NCI-H345 treated with DMSO at 0.1 percent for 48 hours (cell line): ENCODE results near the gene DMRTB1.

Experiments used
- DNase-seq: peaks from one replicate; lab custom pipeline; 2025; ENCODE audit not compliant: unreplicated experiment; lab: John Stamatoyannopoulos, UW

Gene DMRTB1

GRCh38 chr1:53459321-53460175, at the start of gene DMRTB1:
Gene DMRTB1, plus strand, starts transcription at chr1:53459399. Its CDS starts 55 bp downstream, at chr1:53459454.
- DNase-seq: no peak

GRCh38 chr1:53409695-53410094, 49.5 kb upstream of the DMRTB1 start:
- DNase-seq: no peak

- DNase-seq: no peak
These were observed 49.1 kb upstream of the DMRTB1 start for GRCh38 chr1:53410100-53410541.

GRCh38 chr1:53410701-53411100, 48.5 kb upstream of the DMRTB1 start:
- no peak for DNase-seq

GRCh38 chr1:53411541-53412152, 47.6 kb upstream of the DMRTB1 start:
- no peak for DNase-seq

GRCh38 chr1:53412285-53413174, 46.7 kb upstream of the DMRTB1 start:
- no peak for DNase-seq

DNA sequence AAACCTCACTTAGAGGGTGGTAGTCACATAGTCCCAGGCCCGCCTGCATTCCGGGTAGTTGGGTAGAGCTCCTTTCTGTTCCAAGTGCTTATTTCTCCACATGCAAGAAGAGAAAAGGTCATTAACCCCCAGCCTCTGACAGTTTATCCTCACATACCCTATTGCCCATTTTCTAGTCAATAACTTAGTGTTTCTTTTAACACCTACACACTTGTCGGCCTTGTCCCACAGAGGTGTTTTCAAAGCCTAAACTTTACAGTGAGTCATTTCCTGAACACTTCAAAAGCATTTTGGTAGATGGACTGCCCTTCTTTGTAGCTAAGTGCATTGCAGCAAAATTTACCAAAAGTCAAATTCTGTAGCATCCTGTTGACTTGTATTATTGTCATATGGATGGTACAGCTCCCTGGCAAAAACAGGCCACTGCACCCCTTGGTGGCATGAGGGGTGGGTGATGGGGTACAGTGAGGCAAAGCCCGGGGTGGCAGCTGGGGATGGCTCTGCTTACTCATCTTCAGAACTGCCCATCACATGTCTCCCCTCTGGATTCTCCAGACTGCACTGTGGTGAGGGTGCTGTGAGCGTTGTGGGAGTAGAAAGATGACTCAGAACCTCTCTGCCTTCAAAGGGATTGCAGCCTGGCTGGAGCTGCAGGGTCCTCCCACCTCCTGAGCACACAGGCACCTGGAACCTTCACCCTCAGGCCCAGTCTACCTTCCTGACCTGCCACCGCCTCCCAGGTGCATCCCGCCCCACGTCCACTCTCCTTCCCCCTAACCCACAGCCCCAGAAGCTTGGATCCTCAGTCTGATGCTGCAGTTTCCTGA, 45.8 kb upstream of the DMRTB1 start:
- no peak for DNase-seq

- DNase-seq: no peak
These were observed 44.6 kb upstream of the DMRTB1 start for GRCh38 chr1:53414632-53415031.

- no peak for DNase-seq
These were observed 43.8 kb upstream of the DMRTB1 start for GRCh38 chr1:53415432-53415831.

DNA sequence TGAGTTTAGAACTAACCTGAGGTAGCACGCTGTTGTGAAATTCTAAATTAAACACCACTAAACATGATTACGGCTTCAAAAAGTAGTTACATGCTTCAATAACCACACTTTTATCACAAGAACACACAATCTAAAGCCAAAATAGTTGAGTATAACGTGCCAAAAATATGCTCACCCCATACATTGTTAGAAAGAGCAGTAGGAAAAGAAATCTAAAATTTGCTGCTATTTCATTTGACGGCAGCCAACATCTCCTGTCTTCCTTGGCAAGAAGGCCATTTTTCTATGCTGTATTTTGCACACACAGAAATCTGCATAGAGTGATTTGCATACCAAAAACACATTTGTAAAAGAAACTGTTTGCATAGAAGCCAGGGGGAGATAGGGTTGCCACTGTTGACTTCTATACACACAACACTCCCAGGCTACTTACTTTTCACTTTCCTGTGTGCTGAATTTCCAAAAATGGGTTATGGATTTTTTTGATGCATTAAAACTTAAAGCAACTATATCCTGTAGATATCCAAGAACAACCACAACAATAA, 42.9 kb upstream of the DMRTB1 start:
- DNase-seq: no peak

GRCh38 chr1:53417074-53417511, 42.1 kb upstream of the DMRTB1 start:
- no peak for DNase-seq

DNA sequence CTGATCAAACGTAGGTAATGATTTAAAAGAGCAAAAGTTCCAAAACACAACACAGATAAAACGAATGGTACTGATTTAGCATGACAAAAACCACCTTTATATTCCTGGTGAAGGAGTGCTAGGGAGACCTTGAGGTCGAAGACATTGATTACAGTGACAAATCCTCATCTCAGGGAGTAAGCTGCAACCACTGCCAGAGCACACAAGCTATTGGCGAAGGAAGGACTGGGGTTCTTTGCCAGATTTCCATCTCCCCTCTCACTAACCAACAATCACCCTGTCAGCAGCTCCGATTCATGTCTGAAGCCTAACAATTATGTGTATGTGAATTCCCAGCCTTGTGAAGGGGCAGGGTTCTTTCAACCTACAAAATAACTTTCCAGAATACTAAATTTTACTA, 40.2 kb upstream of the DMRTB1 start:
- DNase-seq: no peak

DNA sequence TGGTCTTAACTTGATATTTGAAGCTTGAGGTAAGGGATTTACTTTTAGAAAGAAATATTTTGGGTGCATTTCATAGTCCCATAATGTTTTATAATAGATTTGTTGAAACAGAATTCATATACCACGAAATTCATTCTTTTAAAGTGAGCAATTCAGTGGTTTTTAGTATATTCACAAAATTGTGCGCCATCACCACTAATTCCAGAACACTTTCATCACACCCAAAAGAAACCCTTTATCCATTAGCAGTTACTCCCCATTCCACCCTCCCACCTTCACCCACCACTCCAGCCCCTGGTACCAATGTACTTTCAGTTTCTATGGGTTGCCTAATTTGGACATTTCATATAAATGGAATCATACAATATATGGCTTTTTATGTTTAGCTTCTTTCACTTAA, 38.9 kb upstream of the DMRTB1 start:
- DNase-seq: no peak

- DNase-seq: no peak
These were observed 38.0 kb upstream of the DMRTB1 start for GRCh38 chr1:53421208-53421607.

DNA sequence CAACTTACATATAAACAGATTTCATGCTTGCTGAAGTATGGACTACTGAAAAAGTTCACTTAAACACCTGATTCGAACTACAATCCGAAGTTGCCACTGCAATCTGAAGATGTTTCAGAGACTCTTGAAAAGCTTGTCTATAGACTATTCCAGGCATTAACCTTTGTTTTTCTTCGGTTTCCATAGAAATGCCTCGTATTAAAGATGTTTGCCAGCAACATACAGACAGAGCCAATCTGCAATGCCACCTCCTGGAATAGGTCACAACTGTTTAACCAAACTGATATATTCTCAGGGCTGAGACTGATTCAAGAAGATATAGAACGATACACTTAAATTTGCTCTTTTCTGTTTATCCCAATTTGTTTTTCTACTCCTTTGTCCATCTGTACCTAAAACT, 28.9 kb upstream of the DMRTB1 start:
- DNase-seq: no peak

- DNase-seq: no peak
These were observed 28.4 kb upstream of the DMRTB1 start for GRCh38 chr1:53430779-53431178.

- DNase-seq: no peak
These were observed 28.0 kb upstream of the DMRTB1 start for GRCh38 chr1:53431244-53431643.

DNA sequence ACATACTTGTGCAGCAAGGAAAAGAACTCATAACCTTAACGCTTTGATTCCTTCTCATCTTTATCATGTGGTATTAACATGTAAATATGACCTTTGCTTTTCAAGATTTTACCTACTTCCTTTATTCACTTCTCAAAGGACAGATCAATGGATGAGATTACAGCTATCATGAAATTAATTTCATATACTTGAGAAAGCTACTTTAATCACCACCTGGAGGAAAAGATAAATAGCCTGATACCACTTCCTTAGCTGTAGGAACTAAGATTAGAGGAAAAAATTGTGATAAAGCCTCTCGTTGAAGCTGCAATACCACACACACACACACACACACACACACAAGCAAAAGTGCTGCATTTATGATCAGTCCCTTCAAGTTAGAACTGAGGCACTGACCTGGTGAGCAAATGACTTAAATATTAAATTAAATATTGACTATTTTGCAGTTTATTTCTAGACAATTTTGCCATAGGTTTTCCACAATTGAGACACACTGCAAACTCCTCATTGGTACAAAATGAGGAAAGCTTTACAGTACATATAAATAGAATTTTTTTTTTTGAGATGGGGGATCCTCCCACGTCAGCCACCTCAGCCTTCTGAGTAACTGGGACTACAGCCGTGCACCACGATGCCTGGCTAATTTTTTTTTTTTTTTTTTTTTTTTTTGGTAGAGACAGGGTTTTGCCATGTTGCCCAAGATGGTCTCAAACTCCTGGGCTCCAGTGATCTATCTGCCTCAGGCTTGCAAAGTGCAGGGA, 27.2 kb upstream of the DMRTB1 start:
- no peak for DNase-seq

DNA sequence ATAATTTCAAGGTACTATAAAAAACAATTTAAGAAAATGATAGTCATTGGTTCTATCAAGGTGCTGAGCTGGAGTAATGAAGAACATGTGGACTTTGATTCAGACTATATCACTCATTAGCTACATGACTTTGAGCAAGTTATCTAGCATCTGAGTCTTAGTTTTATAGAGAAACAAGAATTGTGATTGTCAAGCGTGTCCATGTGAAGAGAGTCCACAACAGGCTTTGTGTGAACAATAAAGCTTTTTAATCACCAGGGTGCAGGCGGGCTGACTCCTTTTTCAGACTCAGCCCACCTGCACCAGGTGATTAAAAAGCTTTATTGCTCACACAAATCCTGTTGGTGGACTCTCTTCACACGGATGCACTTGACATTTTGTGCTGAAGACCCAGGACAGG, 26.6 kb upstream of the DMRTB1 start:
- DNase-seq: no peak
